HG03159 (cell line): ENCODE results near the gene SUMO2.

Experiments
- ATAC-seq: cut with Tn5 transposase; IDR thresholded peaks from one replicate; pipeline ENCODE4 v1.9.1; 2021; ENCODE audit warnings: mild to moderate bottlenecking, moderate library complexity; ENCODE audit not compliant: unreplicated experiment

The SUMO2 gene

DNA sequence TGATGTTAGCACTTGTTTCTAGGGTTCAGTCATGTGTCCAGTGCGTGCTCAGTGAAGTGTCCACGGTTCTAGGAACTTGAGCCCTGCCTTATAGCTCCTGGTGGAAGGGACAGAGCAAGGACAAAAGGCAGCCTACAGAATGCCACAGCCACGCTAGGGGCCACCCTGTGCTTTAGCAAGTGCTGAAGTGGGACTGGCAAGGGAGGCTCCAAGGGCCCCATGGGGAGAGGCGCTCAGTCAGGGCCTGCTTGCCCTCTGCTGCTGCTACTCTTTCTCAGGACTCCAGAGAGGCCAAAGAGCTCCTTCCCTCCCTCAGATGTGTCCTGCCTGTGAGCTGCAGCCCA, 58.0 kb downstream of the SUMO2 start:
- no peak for ATAC-seq

DNA sequence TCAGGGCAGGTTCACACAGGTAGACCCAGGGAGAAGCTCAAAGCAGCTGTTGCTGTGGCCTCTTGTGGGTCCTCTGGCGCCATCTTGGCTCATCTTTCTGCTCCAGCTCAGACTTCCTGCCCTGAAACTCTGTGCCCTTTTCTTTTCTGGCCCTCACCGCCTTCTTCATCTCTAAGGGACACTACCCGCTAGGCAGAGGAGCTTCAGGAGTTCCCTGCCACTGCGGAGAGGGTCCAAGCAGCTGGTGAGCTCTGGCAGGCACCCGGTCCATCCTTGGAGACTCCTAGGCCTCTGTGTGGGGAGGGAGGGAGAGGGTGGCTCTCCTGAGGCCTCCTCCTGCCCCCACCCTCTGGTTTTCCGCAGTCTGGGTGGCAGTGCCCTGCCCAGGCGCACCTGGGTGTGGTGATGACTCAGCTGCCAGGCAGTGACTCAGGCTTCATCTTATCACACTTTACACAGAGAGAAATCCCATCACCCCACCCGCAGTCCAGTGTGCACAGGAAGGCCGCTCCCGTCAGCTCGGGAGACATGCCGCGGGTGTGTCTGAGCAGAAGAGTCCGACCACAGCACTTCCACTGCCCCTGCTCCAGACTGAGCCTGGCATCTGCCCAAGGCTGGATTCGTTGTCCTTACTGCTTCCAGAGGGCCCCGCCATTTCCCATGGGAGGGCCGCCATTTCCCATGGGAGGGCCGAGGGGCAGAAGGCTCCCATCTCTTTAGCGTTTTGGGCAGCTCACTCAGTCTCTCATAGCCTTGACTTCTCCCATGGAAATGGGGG, 58.5 kb downstream of the SUMO2 start:
- no peak for ATAC-seq

- no peak for ATAC-seq
These were observed 64.5 kb downstream of the SUMO2 start for GRCh38 chr17:75118307-75118706.

- no peak for ATAC-seq
These were observed 66.0 kb downstream of the SUMO2 start for GRCh38 chr17:75116737-75117136.
